ENCODE results near the gene RAB37. TPM values are rescaled to one million over a fixed set of nuclear protein-coding genes. Genes with fewer than 3 reads are reported as not detected.

RAB37 gene
- total and polyA plus RNA-seq, 4 donors: 1.4 to 3.4 (median 1.9) TPM

DNA sequence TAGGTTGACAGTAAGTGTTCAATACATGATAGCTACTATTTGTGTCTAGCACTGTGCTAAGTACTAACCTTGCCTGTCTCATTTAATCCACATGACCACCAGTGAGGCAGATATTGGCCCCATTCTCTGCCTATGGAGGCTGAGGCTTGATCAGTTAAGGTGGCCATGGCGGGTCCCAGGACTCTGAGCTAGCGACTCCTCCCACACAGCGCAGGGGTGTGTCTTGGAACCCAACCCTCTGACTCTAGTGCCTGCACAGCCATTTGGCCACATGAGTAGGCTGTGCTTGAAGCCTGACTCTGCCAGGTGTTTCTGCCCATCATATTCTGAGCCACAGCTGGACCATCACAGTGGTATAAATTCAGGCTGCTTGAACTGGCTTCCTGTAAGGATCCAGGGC is 17.8 kb downstream of the RAB37 start:
- 91 to 94% methylated on average over 3 of the region's 3 CpGs for WGBS, 2 donors
- DNase-seq: no peak
- H3K9me3 ChIP-seq (ENCODE audit: control insufficient read depth, low read length): no peaks in the 10 kb centered on the region

DNA sequence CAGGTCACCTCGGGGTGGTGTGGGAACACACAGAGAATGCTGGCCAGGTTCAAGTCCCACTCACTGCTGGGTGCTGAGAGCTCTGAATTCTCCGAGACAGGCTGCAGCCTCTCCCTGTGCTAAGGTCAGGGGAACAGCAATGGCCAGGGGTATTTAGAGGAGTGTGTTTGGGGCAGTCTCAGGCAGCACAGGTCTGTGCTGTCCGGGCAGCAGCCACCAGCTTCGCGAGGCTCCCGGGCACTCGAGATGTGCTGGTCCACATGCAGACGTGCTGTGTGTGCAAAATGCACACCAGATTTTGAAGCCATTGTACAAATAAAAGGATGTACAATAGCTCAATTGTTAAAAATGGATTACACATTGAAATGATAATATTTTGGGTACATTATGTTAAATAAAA is 18.5 kb downstream of the RAB37 start:
- no peaks in the 10 kb centered on the region for H3K9me3 ChIP-seq (ENCODE audit: control insufficient read depth, low read length)
- no peak overlapping the region for H3K27ac ChIP-seq (ENCODE audit: low read depth in 1 of 2, low read length in 2 of 2)
- H3K4me3 ChIP-seq (ENCODE audit: low read length in 2 of 2): no peak overlapping the region
- no peaks in the 10 kb centered on the region for H3K36me3 ChIP-seq (ENCODE audit: control insufficient read depth in 1 of 2, insufficient read depth in 2 of 2, low read length in 1 of 2)
- 89 to 92% methylated on average over 8 of the region's 8 CpGs for WGBS, 2 donors
- DNase-seq (no peak), ATAC-seq (ENCODE audit: low FRiP score) (no peak)
- no peaks in the 10 kb centered on the region for H3K4me1 ChIP-seq (ENCODE audit: control insufficient read depth in 1 of 2, insufficient read depth in 2 of 2, low read length in 2 of 2)
- H3K27me3 ChIP-seq (ENCODE audit: control insufficient read depth in 1 of 2, insufficient read depth in 2 of 2, low read length in 1 of 2): no peaks in the 10 kb centered on the region
- intact Hi-C loops (cut with DNase I): no loop called here

More for the DNA sequence above, 17.8 kb downstream of the RAB37 start:
- no peak for ATAC-seq (ENCODE audit: low FRiP score)
- Histone ChIP-seq H3K4me1 (ENCODE audit: control insufficient read depth in 1 of 2, insufficient read depth in 2 of 2, low read length in 2 of 2) (no peaks in the 10 kb centered on the region), H3K4me3 (ENCODE audit: low read length in 2 of 2) (no peak overlapping the region), H3K27me3 (ENCODE audit: control insufficient read depth in 1 of 2, insufficient read depth in 2 of 2, low read length in 1 of 2) (no peaks in the 10 kb centered on the region), H3K36me3 (ENCODE audit: control insufficient read depth in 1 of 2, insufficient read depth in 2 of 2, low read length in 1 of 2) (no peaks in the 10 kb centered on the region), H3K27ac (ENCODE audit: low read depth in 1 of 2, low read length in 2 of 2) (no peak overlapping the region)
- intact Hi-C loops (cut with DNase I): no loop called here

DNA sequence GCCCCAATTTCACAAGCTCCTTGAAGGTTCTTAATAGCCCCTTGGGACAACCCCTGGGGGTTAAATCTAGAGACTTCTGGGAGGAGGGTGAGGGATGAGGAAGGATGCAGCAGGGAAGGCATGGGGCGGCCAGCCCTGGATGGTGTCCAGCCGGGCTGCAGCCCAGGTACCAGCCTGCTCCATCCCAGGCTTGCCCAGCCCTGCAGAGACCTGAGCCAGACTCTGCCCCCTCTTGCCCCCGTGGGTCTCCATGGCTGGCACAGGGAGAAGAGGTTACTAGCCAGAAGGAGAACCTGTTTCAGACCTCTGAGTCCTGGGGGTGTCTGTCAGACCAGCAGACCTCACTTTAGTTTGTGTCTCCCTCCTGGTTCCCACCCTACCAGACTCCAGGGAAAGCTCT is 19.8 kb downstream of the RAB37 start:
- Histone ChIP-seq H3K4me1 (ENCODE audit: control insufficient read depth in 1 of 2, insufficient read depth in 2 of 2, low read length in 2 of 2) (no peaks in the 10 kb centered on the region), H3K4me3 (ENCODE audit: low read length in 2 of 2) (no peak overlapping the region), H3K36me3 (ENCODE audit: control insufficient read depth in 1 of 2, insufficient read depth in 2 of 2, low read length in 1 of 2) (no peaks in the 10 kb centered on the region), H3K9me3 (ENCODE audit: control insufficient read depth, low read length) (no peaks in the 10 kb centered on the region), H3K27ac (ENCODE audit: low read depth in 1 of 2, low read length in 2 of 2) (no peak overlapping the region), H3K27me3 (ENCODE audit: control insufficient read depth in 1 of 2, insufficient read depth in 2 of 2, low read length in 1 of 2) (no peaks in the 10 kb centered on the region)
- ATAC-seq (ENCODE audit: low FRiP score) (no peak), DNase-seq (no peak)
- 76 to 79% methylated on average over 3 of the region's 3 CpGs for whole genome bisulfite sequencing, 2 donors
- intact Hi-C loops (cut with DNase I): no loop called here

DNA sequence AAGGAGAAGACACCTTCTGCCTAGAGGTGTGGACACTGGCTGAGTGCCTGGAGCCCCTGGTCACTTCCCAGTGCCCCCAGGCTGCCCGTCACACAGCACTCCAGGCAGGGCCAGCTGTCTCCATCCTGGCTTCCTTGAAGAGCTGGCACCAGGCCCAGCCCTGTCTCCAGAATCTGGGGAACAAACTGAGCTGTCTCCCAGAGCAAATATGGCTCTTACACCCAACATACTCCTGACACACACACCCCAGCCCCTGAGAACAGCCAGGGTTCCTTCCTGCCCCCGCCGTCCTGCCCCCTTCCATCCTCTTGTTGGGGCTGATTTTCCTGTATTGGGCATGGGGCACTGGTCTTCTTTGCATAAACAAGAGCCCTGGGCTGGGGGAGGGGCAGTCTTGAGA is 20.4 kb downstream of the RAB37 start:
- H3K4me1 ChIP-seq (ENCODE audit: control insufficient read depth in 1 of 2, insufficient read depth in 2 of 2, low read length in 2 of 2): no peaks in the 10 kb centered on the region
- 83 to 86% methylated on average over 3 of the region's 3 CpGs for WGBS, 2 donors
- H3K27ac ChIP-seq (ENCODE audit: low read depth in 1 of 2, low read length in 2 of 2): no peak overlapping the region
- DNase-seq (no peak), ATAC-seq (ENCODE audit: low FRiP score) (no peak)
- H3K36me3 ChIP-seq (ENCODE audit: control insufficient read depth in 1 of 2, insufficient read depth in 2 of 2, low read length in 1 of 2): no peaks in the 10 kb centered on the region
- H3K27me3 ChIP-seq (ENCODE audit: control insufficient read depth in 1 of 2, insufficient read depth in 2 of 2, low read length in 1 of 2): no peaks in the 10 kb centered on the region
- intact Hi-C loops (cut with DNase I): no loop called here
- no peaks in the 10 kb centered on the region for H3K9me3 ChIP-seq (ENCODE audit: control insufficient read depth, low read length)
- no peak overlapping the region for H3K4me3 ChIP-seq (ENCODE audit: low read length in 2 of 2)

DNA sequence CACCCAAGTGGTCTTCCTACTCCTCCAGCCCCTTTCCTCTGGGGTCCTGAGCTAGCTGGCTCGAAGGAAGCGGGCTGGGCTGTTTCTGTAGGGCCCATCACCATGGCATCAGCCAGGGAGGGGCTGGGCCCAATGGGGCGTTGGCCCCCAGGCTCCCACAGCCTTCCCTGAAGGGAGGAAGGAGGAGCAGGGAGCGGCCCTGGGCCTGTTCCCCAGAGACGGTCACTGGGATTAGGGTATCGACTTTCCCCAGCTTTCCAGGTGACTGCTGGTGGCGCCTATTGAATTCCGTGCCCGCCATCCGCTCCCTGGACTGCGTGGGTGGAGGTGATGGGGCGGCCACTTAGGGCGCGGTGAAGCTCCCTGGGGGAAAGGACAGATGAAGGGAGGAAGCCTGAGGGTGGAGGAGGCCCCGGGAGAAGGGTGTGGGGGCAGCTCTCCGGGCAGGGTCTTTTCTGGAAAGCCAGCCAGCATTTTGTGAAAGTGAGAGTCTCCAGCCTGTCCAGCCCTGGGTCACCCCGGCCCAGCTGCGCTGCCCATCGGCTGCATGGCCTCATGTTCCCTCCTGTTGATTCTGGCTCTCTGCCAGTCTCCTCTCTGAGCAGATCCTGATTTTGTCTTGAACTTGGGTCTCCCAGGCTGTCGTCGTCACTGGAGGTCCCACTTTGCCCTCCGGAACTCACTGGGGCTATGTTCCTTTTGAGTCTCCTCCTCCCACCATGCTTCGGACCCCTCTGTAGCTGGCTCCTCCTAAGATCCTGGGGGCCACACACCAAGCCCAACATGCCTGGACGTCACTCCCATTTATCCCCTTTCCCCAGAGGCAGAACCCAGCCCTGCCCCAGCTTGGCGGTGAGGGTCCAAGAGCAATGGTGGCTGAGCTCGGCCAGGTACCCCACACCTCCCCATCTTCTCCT is 21.1 kb downstream of the RAB37 start:
- Histone ChIP-seq H3K27me3 (ENCODE audit: control insufficient read depth in 1 of 2, insufficient read depth in 2 of 2, low read length in 1 of 2) (no peaks in the 10 kb centered on the region), H3K36me3 (ENCODE audit: control insufficient read depth in 1 of 2, insufficient read depth in 2 of 2, low read length in 1 of 2) (no peaks in the 10 kb centered on the region), H3K9me3 (ENCODE audit: control insufficient read depth, low read length) (no peaks in the 10 kb centered on the region), H3K4me1 (ENCODE audit: control insufficient read depth in 1 of 2, insufficient read depth in 2 of 2, low read length in 2 of 2) (no peaks in the 10 kb centered on the region), H3K4me3 (ENCODE audit: low read length in 2 of 2) (no peak overlapping the region), H3K27ac (ENCODE audit: low read depth in 1 of 2, low read length in 2 of 2) (no peak overlapping the region)
- DNase-seq (no peak), ATAC-seq (ENCODE audit: low FRiP score) (peak; percentile 9)
- intact Hi-C loops (cut with DNase I): no loop called here
- WGBS, 2 donors: 60 to 61% methylated on average over 26 of the region's 26 CpGs

DNA sequence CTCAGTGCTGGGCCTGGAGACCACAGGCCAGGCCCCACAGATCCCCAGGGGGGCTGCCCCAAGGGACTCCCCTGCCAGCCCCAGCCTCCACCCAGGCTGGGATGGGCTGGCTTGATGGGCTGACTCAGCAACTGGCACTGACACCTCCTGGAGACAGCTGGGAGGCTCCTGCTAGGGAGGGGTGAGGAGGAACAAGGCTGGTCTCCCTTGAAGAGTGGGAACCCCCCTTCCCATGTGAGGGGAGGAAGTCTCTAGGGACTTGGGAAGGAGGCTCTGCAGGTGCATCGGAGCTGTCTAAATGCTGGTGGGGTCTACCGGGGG is 21.8 kb downstream of the RAB37 start:
- DNase-seq (no peak), ATAC-seq (ENCODE audit: low FRiP score) (peak; percentile 4)
- intact Hi-C loops (cut with DNase I): no loop called here
- Histone ChIP-seq H3K4me1 (ENCODE audit: control insufficient read depth in 1 of 2, insufficient read depth in 2 of 2, low read length in 2 of 2) (no peaks in the 10 kb centered on the region), H3K9me3 (ENCODE audit: control insufficient read depth, low read length) (no peaks in the 10 kb centered on the region), H3K27me3 (ENCODE audit: control insufficient read depth in 1 of 2, insufficient read depth in 2 of 2, low read length in 1 of 2) (no peaks in the 10 kb centered on the region), H3K4me3 (ENCODE audit: low read length in 2 of 2) (no peak overlapping the region), H3K36me3 (ENCODE audit: control insufficient read depth in 1 of 2, insufficient read depth in 2 of 2, low read length in 1 of 2) (no peaks in the 10 kb centered on the region), H3K27ac (ENCODE audit: low read depth in 1 of 2, low read length in 2 of 2) (no peak overlapping the region)
- WGBS, 2 donors: 93 to 100% methylated on average over 2 of the region's 2 CpGs

DNA sequence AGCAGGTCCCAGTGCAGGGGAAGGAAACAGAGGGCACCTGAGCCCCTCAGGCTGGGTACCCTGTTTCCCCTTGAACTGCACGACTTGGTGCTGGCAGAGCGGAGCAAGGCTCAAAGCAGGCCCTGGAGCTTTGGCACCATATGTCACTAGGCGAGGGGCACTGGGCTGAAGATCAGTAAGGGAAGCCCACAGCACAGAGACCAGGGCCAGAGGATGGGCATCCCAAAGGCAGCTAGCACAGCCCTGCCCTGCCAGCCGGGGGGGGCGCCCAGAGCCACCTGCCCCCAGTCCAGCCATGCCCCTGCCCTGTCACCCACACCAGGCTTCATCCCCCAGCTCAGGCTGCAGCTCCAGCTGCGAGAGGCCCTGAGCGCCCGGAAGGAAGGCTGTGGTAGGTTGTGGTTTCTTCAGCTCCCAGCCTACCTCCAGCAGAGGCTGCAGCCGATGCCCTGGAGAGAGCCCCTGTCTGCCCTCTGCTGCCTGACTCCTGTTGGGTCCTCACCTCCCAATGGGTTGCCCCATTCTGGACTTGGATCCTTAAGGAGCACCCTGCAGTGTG is 22.3 kb downstream of the RAB37 start:
- no peaks in the 10 kb centered on the region for H3K9me3 ChIP-seq (ENCODE audit: control insufficient read depth, low read length)
- 91 to 93% methylated on average over 8 to 9 of the region's 9 CpGs for WGBS, 2 donors
- ATAC-seq (ENCODE audit: low FRiP score) (no peak), DNase-seq (peak in 1 of 2 donors; percentile 42)
- no peaks in the 10 kb centered on the region for H3K4me1 ChIP-seq (ENCODE audit: control insufficient read depth in 1 of 2, insufficient read depth in 2 of 2, low read length in 2 of 2)
- H3K27ac ChIP-seq (ENCODE audit: low read depth in 1 of 2, low read length in 2 of 2): no peak overlapping the region
- intact Hi-C loops (cut with DNase I): no loop called here
- no peak overlapping the region for H3K4me3 ChIP-seq (ENCODE audit: low read length in 2 of 2)
- no peaks in the 10 kb centered on the region for H3K36me3 ChIP-seq (ENCODE audit: control insufficient read depth in 1 of 2, insufficient read depth in 2 of 2, low read length in 1 of 2)
- H3K27me3 ChIP-seq (ENCODE audit: control insufficient read depth in 1 of 2, insufficient read depth in 2 of 2, low read length in 1 of 2): no peaks in the 10 kb centered on the region

DNA sequence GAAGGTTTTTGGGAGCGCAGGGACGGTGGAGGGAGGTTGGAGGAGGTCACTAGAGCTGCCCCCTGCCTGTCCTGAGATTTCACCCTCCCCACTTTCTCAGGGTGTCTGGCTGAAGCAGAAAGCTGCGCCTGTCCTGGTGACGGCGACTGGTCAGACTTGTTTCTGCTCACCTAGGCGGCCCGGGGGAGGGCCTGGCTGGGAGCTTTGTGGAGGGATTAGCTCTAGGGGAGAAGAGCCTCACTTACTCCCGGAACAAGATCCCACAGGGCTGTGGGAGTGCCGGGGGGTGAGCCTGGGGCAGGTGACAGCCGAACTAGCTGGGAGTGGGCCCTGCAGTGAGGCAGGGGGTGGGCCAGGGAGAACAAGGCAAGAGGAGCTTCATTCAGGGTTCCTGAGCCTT is 22.9 kb downstream of the RAB37 start:
- H3K36me3 ChIP-seq (ENCODE audit: control insufficient read depth in 1 of 2, insufficient read depth in 2 of 2, low read length in 1 of 2): no peaks in the 10 kb centered on the region
- H3K4me1 ChIP-seq (ENCODE audit: control insufficient read depth in 1 of 2, insufficient read depth in 2 of 2, low read length in 2 of 2): no peaks in the 10 kb centered on the region
- no peak overlapping the region for H3K27ac ChIP-seq (ENCODE audit: low read depth in 1 of 2, low read length in 2 of 2)
- intact Hi-C loops (cut with DNase I): no loop called here
- no peak for ATAC-seq (ENCODE audit: low FRiP score)
- no peaks in the 10 kb centered on the region for H3K27me3 ChIP-seq (ENCODE audit: control insufficient read depth in 1 of 2, insufficient read depth in 2 of 2, low read length in 1 of 2)
- DNase-seq: peak in 1 of 2 donors; percentile 44
- no peak overlapping the region for H3K4me3 ChIP-seq (ENCODE audit: low read length in 2 of 2)
- no peaks in the 10 kb centered on the region for H3K9me3 ChIP-seq (ENCODE audit: control insufficient read depth, low read length)
- 92% methylated on average over 10 of the region's 10 CpGs for WGBS, 2 donors
